Activated T-helper 2 cell treated with anti-CD3 and anti-CD28 coated beads, Interferon-gamma antibody, Interleukin-2, Interleukin-4, amounts not matched to agents 10 μg/mL and 5 μg/mL and 100 μg/mL, durations not matched to agents 14 hours and 24 hours and 36 hours (primary cell): ENCODE measurements around the gene MRGPRX3. TPM values are rescaled to one million over a fixed set of nuclear protein-coding genes. Genes with fewer than 3 reads are reported as not detected.

Source experiments
- DNase-seq: peaks from one replicate; pipeline ENCODE4 v3.0.0; 2021; ENCODE audit warnings: low spot score
- H3K27ac Mint-ChIP-seq: one replicate; pipeline ENCODE4 v1.8.0; 2021; ENCODE audit warnings: mixed read lengths
- H3K27me3 Mint-ChIP-seq: one replicate; pipeline ENCODE4 v1.8.0; 2021; ENCODE audit warnings: low read depth, mixed read lengths
- H3K36me3 Mint-ChIP-seq: one replicate; pipeline ENCODE4 v1.8.0; 2021; ENCODE audit warnings: low read depth, mixed read lengths
- H3K4me1 Mint-ChIP-seq: one replicate; pipeline ENCODE4 v1.8.0; 2021; ENCODE audit warnings: low read depth, mixed read lengths
- H3K4me3 Mint-ChIP-seq: one replicate; pipeline ENCODE4 v1.8.0; 2021; ENCODE audit warnings: low read depth, mild to moderate bottlenecking, moderate library complexity, mixed read lengths
- H3K9me3 Mint-ChIP-seq: one replicate; pipeline ENCODE4 v1.8.0; 2021; ENCODE audit warnings: mixed read lengths
- intact Hi-C: fragments of 100-400 bp; cut with micrococcal nuclease; formaldehyde crosslinking; loops from one replicate; pipeline ENCODE4 v1.15.1; 2023
- total RNA-seq: library from RNA; stranded (reverse); gene quantifications from 2 replicates; pipeline ENCODE4 v1.2.3, GENCODE V29; 2022

Gene MRGPRX3
- total RNA-seq, result not detected in 2 replicates

DNA sequence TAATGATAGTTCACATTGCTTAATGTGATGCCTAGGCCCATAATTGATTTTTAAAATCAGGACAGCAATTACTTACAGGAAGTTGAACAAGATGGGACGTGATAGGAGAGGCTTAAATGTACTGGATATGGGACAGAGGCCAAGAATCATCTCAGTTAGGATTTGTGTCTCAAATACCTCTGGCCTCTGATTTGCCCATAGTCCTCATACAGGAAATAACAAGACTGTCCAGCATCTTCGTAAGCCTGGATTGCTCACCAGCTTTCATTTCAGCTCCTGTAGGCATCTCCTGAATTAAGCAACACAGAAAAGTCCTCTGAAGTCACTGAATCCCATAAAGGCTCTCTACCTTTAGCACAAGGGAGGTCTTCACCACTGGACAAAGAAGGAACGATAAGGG is at the start of gene MRGPRX3:
Gene MRGPRX3, plus strand, starts transcription at position 231 of the 400 bp plus-strand sequence. CDS start 4,632 bp downstream, outside the sequence.
- Mint-ChIP-seq H3K36me3 (no peaks in the 10 kb centered on the region), H3K27me3 (peaks cover 37% of the 10 kb centered on the region), H3K9me3 (no peaks in the 10 kb centered on the region), H3K4me1 (no peaks in the 10 kb centered on the region), H3K4me3 (no peak within 1 kb of the TSS), H3K27ac (no peak within 1 kb of the TSS)
- intact Hi-C loops, result no loop called here
- DNase-seq, result no peak

DNA sequence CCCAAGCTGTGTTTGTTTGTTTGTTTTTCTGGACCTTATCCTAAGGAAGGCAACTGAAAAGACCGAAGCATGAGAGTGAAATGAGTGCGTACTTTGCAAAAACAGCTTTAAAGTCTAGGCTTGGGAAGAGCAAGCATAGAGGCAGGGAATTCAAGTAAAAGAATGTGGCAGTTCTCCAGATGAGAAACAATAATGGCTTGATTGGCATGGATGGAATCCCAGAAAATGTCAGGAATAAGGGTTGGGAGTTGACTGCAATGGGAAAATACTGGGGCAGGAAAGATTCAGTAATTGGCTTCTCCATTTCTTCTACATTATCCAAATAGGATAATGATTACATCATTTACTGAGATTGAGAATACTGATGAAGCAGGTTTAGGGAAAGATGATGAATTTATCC is 44.0 kb upstream of the MRGPRX3 start:
- Mint-ChIP-seq H3K9me3 (no peaks in the 10 kb centered on the region), H3K4me1 (no peaks in the 10 kb centered on the region), H3K4me3 (no peak overlapping the region), H3K27ac (no peak overlapping the region), H3K27me3 (no peaks in the 10 kb centered on the region), H3K36me3 (peaks cover 57% of the 10 kb centered on the region)
- intact Hi-C loops, result no loop called here
- no peak for DNase-seq

DNA sequence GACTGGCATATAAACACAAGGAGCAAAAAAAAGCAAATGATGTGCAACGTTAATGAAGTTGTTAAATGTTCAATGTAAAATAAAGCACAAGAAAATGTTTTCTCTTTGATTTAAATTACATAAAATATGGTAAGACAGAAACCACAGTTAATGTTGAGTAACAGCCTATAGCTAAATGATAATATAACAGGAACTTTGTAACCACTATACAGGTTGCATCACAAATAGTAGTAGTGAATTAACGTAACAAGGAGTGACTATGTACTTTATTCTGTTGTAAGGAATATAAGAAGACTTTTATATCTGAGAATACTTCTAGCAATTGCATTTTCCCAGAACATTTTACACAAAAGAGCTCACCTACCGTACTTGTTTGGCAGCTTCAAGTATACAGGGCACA is 43.4 kb upstream of the MRGPRX3 start:
- Mint-ChIP-seq H3K9me3 (no peaks in the 10 kb centered on the region), H3K4me3 (no peak overlapping the region), H3K27me3 (no peaks in the 10 kb centered on the region), H3K36me3 (peaks cover 60% of the 10 kb centered on the region), H3K4me1 (peaks cover 4% of the 10 kb centered on the region), H3K27ac (no peak overlapping the region)
- DNase-seq, result no peak
- intact Hi-C loops, result no loop called here

DNA sequence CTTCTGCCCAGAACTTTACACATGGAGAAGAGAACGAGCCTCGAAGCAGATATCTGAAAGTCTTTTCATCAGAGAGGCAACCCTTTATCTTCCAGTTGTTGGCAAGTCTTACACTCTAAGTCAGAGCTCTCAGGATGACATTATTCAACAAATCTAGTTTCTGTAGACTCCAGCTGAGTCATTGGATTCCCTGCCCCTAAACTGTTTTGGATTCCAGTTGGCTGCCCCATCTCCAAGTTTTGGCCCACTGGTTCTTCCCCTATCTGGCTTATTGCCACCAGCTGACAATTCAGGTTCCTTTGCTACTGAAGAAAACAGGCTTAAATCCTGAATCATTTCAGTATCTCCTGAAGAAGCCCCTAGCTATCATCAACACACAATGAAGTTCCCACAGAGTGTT is 40.6 kb upstream of the MRGPRX3 start:
- Mint-ChIP-seq H3K36me3 (peaks cover 66% of the 10 kb centered on the region), H3K4me3 (no peak overlapping the region), H3K27ac (no peak overlapping the region), H3K9me3 (no peaks in the 10 kb centered on the region), H3K27me3 (no peaks in the 10 kb centered on the region), H3K4me1 (peaks cover 4% of the 10 kb centered on the region)
- intact Hi-C loops, result no loop called here
- no peak for DNase-seq

DNA sequence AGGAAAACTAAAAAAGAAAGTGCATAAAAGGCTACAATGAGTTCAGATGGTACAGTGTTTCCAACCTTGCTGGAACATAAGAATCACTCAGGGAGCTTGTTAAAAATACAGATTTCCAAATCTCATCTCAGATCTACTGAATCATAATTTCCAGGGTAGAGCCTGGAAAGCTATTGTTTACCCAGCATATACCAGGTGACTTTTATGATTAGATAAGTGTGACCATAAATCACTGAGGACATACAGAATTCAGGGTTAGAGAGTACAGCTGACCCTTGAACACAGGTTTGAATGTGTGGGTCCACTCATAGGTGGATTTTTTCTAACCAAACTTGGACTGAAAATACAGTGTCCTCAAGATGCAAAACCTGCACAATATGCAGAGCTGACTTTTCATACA is 38.4 kb upstream of the MRGPRX3 start:
- Mint-ChIP-seq H3K4me3 (no peak overlapping the region), H3K27me3 (no peaks in the 10 kb centered on the region), H3K36me3 (peaks cover 59% of the 10 kb centered on the region), H3K4me1 (peaks cover 4% of the 10 kb centered on the region), H3K27ac (no peak overlapping the region), H3K9me3 (no peaks in the 10 kb centered on the region)
- no peak for DNase-seq
- intact Hi-C loops, result no loop called here

DNA sequence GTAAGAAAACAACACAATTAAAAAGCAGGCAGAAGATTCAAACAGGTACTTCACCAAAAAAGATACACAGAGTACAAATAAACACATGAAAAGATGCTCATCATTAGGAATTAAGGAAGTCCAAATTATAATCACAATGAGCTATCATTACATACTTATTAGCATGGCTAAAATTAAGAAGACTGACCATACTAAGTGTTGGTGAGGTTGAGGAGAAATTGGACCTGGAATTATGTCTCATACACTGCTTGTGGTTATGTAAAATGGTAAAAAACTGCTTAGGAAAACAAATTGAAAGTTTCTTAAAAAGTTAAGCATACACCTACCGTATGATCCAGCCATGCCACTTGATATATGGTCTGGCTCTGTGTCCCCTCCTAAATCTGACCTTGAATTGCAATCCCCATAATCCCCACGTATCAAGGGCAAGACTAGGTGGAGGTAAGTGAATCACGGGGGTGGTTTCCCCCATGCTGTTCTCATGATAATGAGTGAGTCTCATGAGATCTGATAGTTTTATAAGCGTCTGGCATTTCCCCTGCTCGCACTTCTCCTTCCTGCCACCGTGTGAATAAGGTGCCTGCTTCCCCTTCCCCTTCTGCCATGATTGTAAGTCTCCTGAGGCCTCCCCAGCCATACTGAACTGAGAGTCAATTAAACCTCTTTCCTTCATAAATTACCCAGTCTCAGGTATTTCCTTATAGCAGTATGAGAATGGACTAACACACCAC is 31.3 kb upstream of the MRGPRX3 start:
- Mint-ChIP-seq H3K4me1 (peaks cover 28% of the 10 kb centered on the region), H3K9me3 (no peaks in the 10 kb centered on the region), H3K27me3 (no peaks in the 10 kb centered on the region), H3K27ac (peak overlapping the region; percentile 31), H3K4me3 (no peak overlapping the region), H3K36me3 (peaks cover 60% of the 10 kb centered on the region)
- no peak for DNase-seq
- intact Hi-C loops, result loop anchor here (10.0 kb wide), 1 partner anchor 366 kb away; the partner anchor contains the start of gene KCNC1

DNA sequence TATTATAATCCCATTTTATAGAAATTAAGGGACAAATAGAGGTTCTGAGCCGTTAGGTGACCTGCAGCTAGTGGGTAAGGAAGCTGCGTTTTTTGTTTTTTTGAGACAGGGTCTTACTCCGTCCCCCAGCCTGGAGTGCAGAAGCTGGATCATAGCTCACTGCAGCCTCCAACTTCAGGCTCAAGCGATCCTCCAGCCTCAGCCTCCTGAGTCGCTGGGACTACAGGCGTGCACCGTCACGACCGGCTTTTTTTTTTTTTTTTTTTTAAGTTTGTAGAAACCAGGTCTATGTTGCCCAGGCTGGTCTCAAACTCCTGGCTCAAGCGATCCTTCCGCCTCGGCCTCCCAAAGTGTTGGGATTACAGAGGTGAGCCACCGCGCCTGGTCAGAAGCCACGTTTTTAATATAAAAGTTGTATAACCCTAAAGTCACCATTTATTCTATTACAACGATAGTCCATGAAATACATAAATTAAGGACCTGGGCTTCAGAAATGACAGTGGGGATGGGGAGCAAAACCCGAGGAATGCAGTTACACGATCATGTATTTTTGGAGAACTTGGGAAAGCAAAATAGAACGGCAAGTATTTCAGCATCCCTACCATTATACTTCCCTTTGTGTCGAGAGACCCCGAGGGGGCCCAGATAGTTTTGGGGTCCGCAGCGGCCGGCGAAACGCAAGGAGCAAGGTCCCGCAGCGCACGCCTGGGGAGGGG is 27.1 kb upstream of the MRGPRX3 start:
- Mint-ChIP-seq H3K4me1 (peaks cover 29% of the 10 kb centered on the region), H3K27ac (peak overlapping the region; percentile 86), H3K27me3 (peaks cover 2% of the 10 kb centered on the region), H3K36me3 (peaks cover 40% of the 10 kb centered on the region), H3K9me3 (no peaks in the 10 kb centered on the region), H3K4me3 (peak overlapping the region; percentile 90)
- intact Hi-C loops, result loop anchor here (5.0 to 10.0 kb wide), 2 partner anchors 277 to 370 kb away; partner anchors contain the start of gene KCNC1
- DNase-seq, result no peak

DNA sequence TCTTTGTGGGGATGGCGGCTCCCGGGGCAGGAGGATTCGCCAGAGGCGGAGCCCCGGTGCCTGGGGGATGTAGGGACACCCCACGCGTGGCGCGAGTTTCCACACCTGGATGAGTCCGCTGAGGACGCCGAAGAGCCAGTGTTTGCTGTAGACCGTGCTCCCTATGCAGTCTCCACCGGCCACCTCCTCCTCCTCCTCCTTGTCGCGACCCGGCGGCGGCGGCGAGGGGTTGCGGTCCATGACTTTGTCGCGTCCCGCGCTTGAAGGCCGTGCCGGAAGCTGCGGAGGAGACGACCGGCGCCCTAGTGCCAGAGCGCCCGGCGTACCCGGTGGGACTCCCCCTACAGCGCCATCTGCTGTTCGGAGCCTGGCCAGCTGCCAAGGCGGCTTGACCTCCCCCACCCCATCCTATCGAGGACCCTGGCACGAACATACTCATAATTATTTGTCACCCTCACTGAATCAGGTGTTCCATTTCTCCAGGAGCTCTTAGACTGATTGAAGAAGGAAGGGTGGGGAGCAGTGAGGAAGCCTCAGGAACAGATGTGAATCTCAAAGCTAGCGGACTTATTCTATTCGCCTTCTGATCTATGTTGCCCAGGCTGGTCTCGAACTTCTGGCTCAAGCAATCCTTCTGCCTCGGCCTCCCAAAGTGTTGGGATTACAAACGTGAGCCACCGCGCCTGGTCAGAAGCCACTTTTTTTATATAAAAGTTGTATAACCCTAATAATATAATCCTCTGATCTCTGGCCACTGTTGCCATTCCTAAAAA is 26.4 kb upstream of the MRGPRX3 start, which contains the start of gene SAAL1:
Gene SAAL1, minus strand, starts transcription at position 281 of the 773 bp plus-strand sequence. Its CDS starts 41 bp downstream, at position 240.
- Mint-ChIP-seq H3K27me3 (peaks cover 5% of the 10 kb centered on the region), H3K9me3 (no peaks in the 10 kb centered on the region), H3K4me3 (peak within 1 kb of the TSS; percentile 90), H3K36me3 (peaks cover 34% of the 10 kb centered on the region), H3K4me1 (peaks cover 29% of the 10 kb centered on the region), H3K27ac (peak within 1 kb of the TSS; percentile 86)
- intact Hi-C loops, result loop anchor here (1.0 to 10.0 kb wide), 4 partner anchors 93 to 371 kb away; partner anchors contain the start of genes KCNC1 and SERGEF
- DNase-seq, result peak; percentile 86

DNA sequence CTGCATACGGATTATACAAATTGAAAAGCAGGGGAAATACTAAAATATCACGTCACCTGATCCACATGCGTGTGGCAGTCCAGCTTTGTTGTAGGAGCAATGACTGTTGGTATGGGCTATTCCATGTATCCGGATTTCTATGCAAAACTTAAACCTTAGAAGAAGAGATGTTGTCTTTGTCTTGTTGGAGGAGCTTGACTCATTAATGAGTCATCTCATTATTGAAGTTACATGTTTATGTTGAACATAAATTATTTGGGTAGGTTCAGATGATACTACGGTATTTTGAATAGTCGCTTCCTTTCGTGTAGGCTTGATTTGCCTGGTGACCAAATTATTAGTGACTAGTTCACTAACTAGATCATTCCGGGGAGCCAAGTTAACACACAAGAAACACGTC is 25.7 kb upstream of the MRGPRX3 start:
- Mint-ChIP-seq H3K27me3 (peaks cover 8% of the 10 kb centered on the region), H3K36me3 (peaks cover 27% of the 10 kb centered on the region), H3K9me3 (no peaks in the 10 kb centered on the region), H3K27ac (no peak overlapping the region), H3K4me3 (peak overlapping the region; percentile 40), H3K4me1 (peaks cover 23% of the 10 kb centered on the region)
- intact Hi-C loops, result loop anchor here (1.0 to 10.0 kb wide), 4 partner anchors 93 to 372 kb away; partner anchors contain the start of genes KCNC1 and SERGEF
- no peak for DNase-seq

DNA sequence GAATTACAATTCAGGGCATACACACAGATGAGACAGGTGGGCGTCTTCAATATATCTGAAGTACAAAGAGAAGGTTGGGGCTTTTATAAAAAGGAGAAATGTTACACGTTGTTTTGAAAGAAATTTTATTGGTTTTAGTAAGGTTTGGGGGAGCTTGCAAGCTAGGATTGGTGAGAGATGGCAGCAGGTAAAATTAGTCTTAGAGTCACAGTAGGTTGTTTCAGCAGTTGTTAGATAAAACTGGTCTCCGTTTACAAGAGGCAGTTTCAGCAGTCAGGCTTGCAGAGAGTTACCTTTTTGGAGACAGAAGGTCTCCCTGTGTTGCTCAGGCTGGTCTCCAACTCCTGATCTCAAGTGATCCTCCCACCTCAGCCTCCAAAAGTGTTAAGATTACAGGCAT is 24.1 kb upstream of the MRGPRX3 start:
- intact Hi-C loops, result loop anchor here (5.0 to 10.0 kb wide), 2 partner anchors 274 to 373 kb away; partner anchors contain the start of gene KCNC1
- Mint-ChIP-seq H3K4me3 (no peak overlapping the region), H3K27ac (no peak overlapping the region), H3K4me1 (peaks cover 17% of the 10 kb centered on the region), H3K27me3 (peaks cover 13% of the 10 kb centered on the region), H3K36me3 (peaks cover 13% of the 10 kb centered on the region), H3K9me3 (no peaks in the 10 kb centered on the region)
- DNase-seq, result no peak

DNA sequence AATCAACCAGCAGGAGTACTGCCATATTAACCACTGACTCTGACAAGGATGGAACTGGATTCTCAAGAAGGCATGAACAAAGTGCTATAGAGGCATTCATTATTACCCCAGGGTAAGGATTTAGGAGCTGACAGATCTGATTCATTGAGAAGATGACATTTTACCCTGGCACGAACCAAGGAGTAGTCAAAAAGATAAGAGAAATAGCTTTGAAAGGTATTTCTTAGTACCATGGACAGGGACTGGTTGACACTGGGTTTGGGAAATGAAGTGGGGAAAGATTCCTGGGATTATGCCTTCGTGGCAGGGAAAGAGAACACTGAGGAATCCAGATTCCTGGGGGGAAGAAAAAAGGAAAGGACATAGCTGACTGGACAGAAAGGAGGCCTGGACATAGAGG is 21.4 kb upstream of the MRGPRX3 start:
- DNase-seq, result no peak
- no peaks in the 10 kb centered on the region for H3K9me3 Mint-ChIP-seq
- H3K36me3 Mint-ChIP-seq, result no peaks in the 10 kb centered on the region
- intact Hi-C loops, result loop anchor here (10.0 kb wide), 2 partner anchors 94 to 214 kb away; partner anchors contain the start of genes GTF2H1 and HPS5
- H3K27me3 Mint-ChIP-seq, result peaks cover 25% of the 10 kb centered on the region
- no peak overlapping the region for H3K27ac Mint-ChIP-seq
- H3K4me3 Mint-ChIP-seq, result no peak overlapping the region
- peaks cover 7% of the 10 kb centered on the region for H3K4me1 Mint-ChIP-seq

DNA sequence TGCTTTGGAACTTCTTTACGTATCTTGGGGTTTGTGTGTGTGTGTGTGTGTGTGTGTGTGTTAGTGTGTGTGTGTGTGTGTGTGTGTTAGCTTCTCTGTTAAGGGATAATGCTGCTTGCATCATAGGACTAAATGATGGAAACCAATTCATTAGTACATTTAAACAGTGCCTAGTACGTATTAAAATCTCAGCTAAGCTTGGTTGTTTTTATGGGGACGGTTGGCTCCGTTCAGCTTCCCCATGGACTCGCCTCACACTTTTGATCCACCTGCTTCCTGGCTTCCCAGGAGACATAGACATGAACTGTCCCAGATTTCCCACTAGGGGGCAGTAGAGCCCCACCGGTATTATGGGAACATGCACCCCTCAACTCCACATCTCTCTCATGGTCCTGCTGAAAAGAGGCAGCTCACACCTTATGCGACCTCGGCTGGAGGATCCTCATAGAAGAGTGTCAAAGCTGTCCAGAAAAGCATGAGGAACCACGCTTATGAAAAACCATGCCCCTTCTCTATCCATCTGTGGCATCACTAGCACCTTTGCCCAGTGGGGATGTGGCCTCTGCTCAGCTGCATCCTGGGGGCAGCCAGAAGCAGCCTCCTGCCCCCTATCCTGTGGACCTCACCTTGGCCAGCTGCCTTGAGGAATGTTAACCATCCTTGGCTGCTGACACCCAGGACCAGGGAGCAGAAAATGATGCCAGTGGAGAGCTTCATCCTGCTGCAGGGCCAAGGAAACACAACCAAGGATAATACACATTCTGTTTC is 16.8 kb upstream of the MRGPRX3 start:
- DNase-seq, result peak; percentile 46
- Mint-ChIP-seq H3K27ac (no peak overlapping the region), H3K4me1 (peaks cover 2% of the 10 kb centered on the region), H3K27me3 (peaks cover 24% of the 10 kb centered on the region), H3K9me3 (no peaks in the 10 kb centered on the region), H3K36me3 (no peaks in the 10 kb centered on the region), H3K4me3 (no peak overlapping the region)
- intact Hi-C loops, result loop anchor here (2.0 to 10.0 kb wide), 4 partner anchors 89 to 649 kb away; partner anchors contain the start of genes GTF2H1, HPS5 and TSG101
